ENCODE data around the gene C9orf152.
A peak's percentile ranks its signal among the peaks of the same experiment; 100 is the strongest.
"Not testable (repeated sequence)": the region's sequence is repeated elsewhere in the genome, so short reads cannot be mapped to it uniquely, and the experiment has no call there.

C9orf152 gene

GRCh38 chr9:110220809-110221208 is 12.8 kb upstream of the C9orf152 start:
- no peak overlapping the region for H3K27ac ChIP-seq

GRCh38 chr9:110217656-110218099 is 9.7 kb upstream of the C9orf152 start:
- no peak overlapping the region for H3K27ac ChIP-seq
- H3K4me3 ChIP-seq = no peak overlapping the region

More at GRCh38 chr9:110220809-110221208, 12.8 kb upstream of the C9orf152 start:
- H3K4me3 ChIP-seq = no peak overlapping the region

GRCh38 chr9:110214586-110215355 is 6.8 kb upstream of the C9orf152 start:
- Histone ChIP-seq H3K4me3 (no peak overlapping the region), H3K27ac (no peak overlapping the region)

GRCh38 chr9:110214090-110214489 is 6.1 kb upstream of the C9orf152 start:
- no peak overlapping the region for H3K27ac ChIP-seq

GRCh38 chr9:110213413-110214044 is 5.6 kb upstream of the C9orf152 start:
- H3K4me3 ChIP-seq = no peak overlapping the region
- no peak overlapping the region for H3K27ac ChIP-seq

More at GRCh38 chr9:110214090-110214489, 6.1 kb upstream of the C9orf152 start:
- H3K4me3 ChIP-seq = no peak overlapping the region

- Histone ChIP-seq H3K4me3 (no peak overlapping the region), H3K27ac (no peak overlapping the region)
Measured at GRCh38 chr9:110207071-110207641, 803 bp downstream of the C9orf152 start.

GRCh38 chr9:110206389-110206788 is 1.6 kb downstream of the C9orf152 start:
- H3K27ac ChIP-seq = peak overlapping the region in 1 of 21 experiments; percentile 29
- no peak overlapping the region for H3K4me3 ChIP-seq

- not testable (repeated sequence) for H3K27ac ChIP-seq, H3K4me3 ChIP-seq
Measured at GRCh38 chr9:110205612-110206011, 2.3 kb downstream of the C9orf152 start.

GRCh38 chr9:110202232-110202631 is 5.7 kb downstream of the C9orf152 start:
- no peak overlapping the region for H3K4me3 ChIP-seq
- no peak overlapping the region for H3K27ac ChIP-seq

GRCh38 chr9:110199643-110200042 is 8.3 kb downstream of the C9orf152 start:
- Histone ChIP-seq H3K4me3 (no peak overlapping the region), H3K27ac (no peak overlapping the region)

GRCh38 chr9:110198357-110198756 is 9.6 kb downstream of the C9orf152 start:
- H3K27ac ChIP-seq = no peak overlapping the region
- no peak overlapping the region for H3K4me3 ChIP-seq

GRCh38 chr9:110197330-110198187 is 10.4 kb downstream of the C9orf152 start:
- H3K27ac ChIP-seq = no peak overlapping the region

GRCh38 chr9:110196084-110196499 is 11.9 kb downstream of the C9orf152 start:
- H3K4me3 ChIP-seq, H3K27ac ChIP-seq: not testable (repeated sequence)

More at GRCh38 chr9:110197330-110198187, 10.4 kb downstream of the C9orf152 start:
- no peak overlapping the region for H3K4me3 ChIP-seq

GRCh38 chr9:110192531-110193261 is 15.3 kb downstream of the C9orf152 start:
- Histone ChIP-seq H3K4me3 (no peak overlapping the region), H3K27ac (peak overlapping the region in 9 of 21 experiments; percentile 5 to 69 (median 49))

- H3K27ac ChIP-seq = peak overlapping the region in 2 of 21 experiments; percentile 14 to 19
- no peak overlapping the region for H3K4me3 ChIP-seq
Measured at GRCh38 chr9:110191615-110192014, 16.3 kb downstream of the C9orf152 start.

- Histone ChIP-seq H3K27ac (peak overlapping the region in 5 of 21 experiments; percentile 1 to 51 (median 16)), H3K4me3 (no peak overlapping the region)
Measured at GRCh38 chr9:110189559-110190320, 18.2 kb downstream of the C9orf152 start.

- peak overlapping the region in 2 of 21 experiments; percentile 50 to 51 for H3K27ac ChIP-seq
Measured at GRCh38 chr9:110188991-110189390, 19.0 kb downstream of the C9orf152 start.

GRCh38 chr9:110188101-110188500 is 19.9 kb downstream of the C9orf152 start:
- peak overlapping the region in 4 of 21 experiments; percentile 3 to 51 (median 27) for H3K27ac ChIP-seq
- H3K4me3 ChIP-seq = no peak overlapping the region

More at GRCh38 chr9:110188991-110189390, 19.0 kb downstream of the C9orf152 start:
- no peak overlapping the region for H3K4me3 ChIP-seq
